Neural cell (in vitro differentiated cells): ENCODE measurements around the gene SLC39A3. TPM values are rescaled to one million over a fixed set of nuclear protein-coding genes. Genes with fewer than 3 reads are reported as not detected.

Experiments
- H2AFZ ChIP-seq: fragments of 200-600, 300-800 bp; sonication (generic), shearing (Covaris generic); 2 replicates; pipeline ENCODE4 v1.6.0; 2014; ENCODE audit warnings: low read depth, mild to moderate bottlenecking, antibody characterized with exemption, low read length, moderate library complexity
- H3F3A ChIP-seq: fragments of 200-600 bp; shearing (Covaris generic); 2 replicates; pipeline ENCODE4 v1.6.1; 2016; ENCODE audit warnings: mild to moderate bottlenecking, moderate library complexity, mixed read lengths, antibody characterized with exemption, low read length; ENCODE audit not compliant: insufficient read depth, poor library complexity, severe bottlenecking
- H3K27ac ChIP-seq: fragments of 200-600, 300-800 bp; sonication (generic), shearing (Covaris generic); 2 replicates; pipeline ENCODE4 v1.5.1; 2014; ENCODE audit warnings: mild to moderate bottlenecking, low read length, moderate library complexity
- H3K27me3 ChIP-seq: fragments of 300-800, 200-600 bp; sonication (generic), shearing (Covaris generic); 2 replicates; pipeline ENCODE4 v1.6.0; 2014; ENCODE audit warnings: mild to moderate bottlenecking, low read depth, low read length, moderate library complexity; ENCODE audit not compliant: insufficient read depth
- H3K36me3 ChIP-seq: fragments of 300-800, 200-600 bp; sonication (generic), shearing (Covaris generic); 2 replicates; pipeline ENCODE4 v1.5.1; 2014; ENCODE audit warnings: mild to moderate bottlenecking, antibody characterized with exemption, low read length, moderate library complexity; ENCODE audit not compliant: insufficient read depth
- H3K4me2 ChIP-seq: fragments of 300-800, 200-600 bp; sonication (generic), shearing (Covaris generic); 2 replicates; pipeline ENCODE4 v1.6.0; 2014; ENCODE audit warnings: mild to moderate bottlenecking, low read length
- H3K4me3 ChIP-seq: fragments of 300-800, 200-600 bp; sonication (generic), shearing (Covaris generic); 2 replicates; pipeline ENCODE4 v1.5.1; 2014; ENCODE audit warnings: mild to moderate bottlenecking, low read length, moderate library complexity
- H3K79me2 ChIP-seq: fragments of 200-600 bp; shearing (Covaris generic); replicated peaks from 2 replicates; pipeline ENCODE4 v1.6.0; 2014; ENCODE audit warnings: mild to moderate bottlenecking, low read length, moderate library complexity; ENCODE audit not compliant: insufficient read depth
- H3K9ac ChIP-seq: fragments of 300-800, 200-600 bp; sonication (generic), shearing (Covaris generic); 2 replicates; pipeline ENCODE4 v1.6.1; 2016; ENCODE audit warnings: mild to moderate bottlenecking, low read length, mixed read lengths
- H3K9me2 ChIP-seq: fragments of 200-600 bp; shearing (Covaris generic); 2 replicates; pipeline ENCODE4 v1.6.1; 2016; ENCODE audit warnings: mild to moderate bottlenecking, low read length, mixed read lengths; ENCODE audit not compliant: insufficient read depth
- H3K9me3 ChIP-seq: fragments of 200-600, 300-800 bp; sonication (generic), shearing (Covaris generic); 2 replicates; pipeline ENCODE4 v1.6.1; 2016; ENCODE audit warnings: mild to moderate bottlenecking, mixed run types, low read length, moderate library complexity, mixed read lengths
- H4K20me1 ChIP-seq: fragments of 200-600 bp; shearing (Covaris generic); 2 replicates; pipeline ENCODE4 v1.6.1; 2016; ENCODE audit warnings: mild to moderate bottlenecking, mixed run types; ENCODE audit not compliant: insufficient read depth
- EP300 ChIP-seq: fragments of 450-650 bp; conservative IDR thresholded peaks from 2 replicates; pipeline ENCODE4 v1.6.1; 2014; ENCODE audit warnings: antibody characterized with exemption, mild to moderate bottlenecking, moderate library complexity; ENCODE audit not compliant: poor library complexity, severe bottlenecking
- EZH2 ChIP-seq: fragments of 200-600, 300-800 bp; shearing (Covaris generic), sonication (generic); IDR thresholded peaks from 2 replicates; pipeline ENCODE4 v1.6.1; 2014; ENCODE audit warnings: antibody characterized with exemption, low read length, borderline replicate concordance, mild to moderate bottlenecking; ENCODE audit not compliant: insufficient read depth, poor library complexity, severe bottlenecking
- POLR2AphosphoS5 ChIP-seq: IDR thresholded peaks from 2 replicates; pipeline ENCODE4 v1.6.1; 2012
- RAD21 ChIP-seq: fragments of 450-650 bp; conservative IDR thresholded peaks from 2 replicates; pipeline ENCODE4 v1.6.1; 2014; ENCODE audit warnings: antibody characterized with exemption, mild to moderate bottlenecking, moderate library complexity
- REST ChIP-seq: IDR thresholded peaks from 2 replicates; pipeline ENCODE4 v1.6.1; 2012; ENCODE audit warnings: borderline replicate concordance
- TAF1 ChIP-seq: IDR thresholded peaks from 2 replicates; pipeline ENCODE4 v1.6.1; 2012; ENCODE audit warnings: low read depth
- polyA plus RNA-seq: library from polyadenylated mRNA; depleted of rRNA; stranded (reverse); fragments of >200 nt; gene quantifications from 2 replicates; pipeline ENCODE4 v1.2.3, GENCODE V29; 2014
- TF ChIP-seq, protein P1 (sequence below): fragments of 450-650 bp; IDR thresholded peaks from 2 replicates; pipeline ENCODE4 v1.5.1; 2014; ENCODE audit warnings: antibody characterized with exemption, mild to moderate bottlenecking, moderate library complexity; ENCODE audit not compliant: poor library complexity, severe bottlenecking

The SLC39A3 gene
- polyA plus RNA-seq, 1 donor from 2014 or later, result 72.8 TPM

DNA sequence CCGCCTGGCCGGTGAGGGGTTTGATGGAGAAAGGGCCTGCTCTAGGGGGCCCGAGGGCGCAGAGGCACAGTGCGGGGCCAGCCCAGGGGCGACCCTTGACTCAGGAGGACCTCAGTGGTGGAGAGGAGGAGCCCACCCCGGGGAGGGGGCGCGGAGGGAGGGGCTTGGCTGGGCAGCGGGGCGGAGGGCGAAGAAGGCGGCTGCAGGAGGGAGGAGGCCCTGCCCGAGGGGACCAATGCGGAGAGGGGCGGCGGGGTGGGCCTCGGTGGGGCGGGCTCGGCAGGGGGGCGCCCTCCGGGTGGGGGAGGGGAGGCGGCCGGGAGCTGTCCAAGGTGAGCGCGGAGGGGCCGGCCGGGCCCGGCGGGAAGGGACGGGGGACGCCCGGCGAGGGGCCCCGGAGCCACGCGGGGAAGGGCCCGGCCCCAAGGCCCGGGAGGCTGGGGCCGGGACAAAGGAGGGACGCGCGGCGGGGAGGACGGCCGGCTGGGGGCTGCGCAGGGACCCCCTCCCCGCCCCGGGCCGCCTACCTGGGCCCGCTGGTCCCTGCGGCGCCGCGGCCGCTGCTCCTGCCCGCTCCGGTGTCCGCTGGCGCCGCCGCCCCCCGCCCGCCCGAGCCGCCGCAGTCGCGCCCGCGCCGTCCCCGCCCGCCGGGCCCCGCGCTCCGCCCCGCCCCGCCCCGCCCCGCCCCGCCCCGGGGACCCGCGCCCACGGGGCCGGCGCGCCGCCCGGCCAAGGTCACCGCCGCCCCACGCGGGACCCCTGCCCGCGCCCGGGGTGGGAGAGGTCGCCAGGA lies 18.8 kb downstream of the SLC39A3 start, which contains the start of gene DIRAS1:
TSS of gene DIRAS1 (minus strand) at position 596 of the 793 bp plus-strand sequence. CDS start 3,566 bp downstream, outside the sequence.
- peak within 1 kb of the TSS; percentile 89 for H3K4me2 ChIP-seq
- H2AFZ ChIP-seq, result peak within 1 kb of the TSS; percentile 45
- no peaks in the 10 kb centered on the region for H3F3A ChIP-seq
- H3K9me2 ChIP-seq, result no peaks in the 10 kb centered on the region
- H3K36me3 ChIP-seq, result peaks cover 6% of the 10 kb centered on the region
- TF ChIP-seq EP300 (no peak), POLR2AphosphoS5 (peak; percentile 7), TAF1 (no peak), REST (no peak)
- peak within 1 kb of the TSS; percentile 47 for H3K27ac ChIP-seq
- peak within 1 kb of the TSS; percentile 91 for H3K4me3 ChIP-seq
- H3K9me3 ChIP-seq, result no peaks in the 10 kb centered on the region
- peak within 1 kb of the TSS; percentile 88 for H3K9ac ChIP-seq
- no peaks in the 10 kb centered on the region for H3K27me3 ChIP-seq
- no peaks in the 10 kb centered on the region for H3K79me2 ChIP-seq
- no peaks in the 10 kb centered on the region for H4K20me1 ChIP-seq

- H3K79me2 ChIP-seq, result no peaks in the 10 kb centered on the region
- peaks cover 14% of the 10 kb centered on the region for H3K36me3 ChIP-seq
- H3K9me2 ChIP-seq, result no peaks in the 10 kb centered on the region
- H3K4me2 ChIP-seq, result peak overlapping the region; percentile 80
- no peaks in the 10 kb centered on the region for H3K27me3 ChIP-seq
- no peaks in the 10 kb centered on the region for H3K9me3 ChIP-seq
- TF ChIP-seq, protein P1, sequence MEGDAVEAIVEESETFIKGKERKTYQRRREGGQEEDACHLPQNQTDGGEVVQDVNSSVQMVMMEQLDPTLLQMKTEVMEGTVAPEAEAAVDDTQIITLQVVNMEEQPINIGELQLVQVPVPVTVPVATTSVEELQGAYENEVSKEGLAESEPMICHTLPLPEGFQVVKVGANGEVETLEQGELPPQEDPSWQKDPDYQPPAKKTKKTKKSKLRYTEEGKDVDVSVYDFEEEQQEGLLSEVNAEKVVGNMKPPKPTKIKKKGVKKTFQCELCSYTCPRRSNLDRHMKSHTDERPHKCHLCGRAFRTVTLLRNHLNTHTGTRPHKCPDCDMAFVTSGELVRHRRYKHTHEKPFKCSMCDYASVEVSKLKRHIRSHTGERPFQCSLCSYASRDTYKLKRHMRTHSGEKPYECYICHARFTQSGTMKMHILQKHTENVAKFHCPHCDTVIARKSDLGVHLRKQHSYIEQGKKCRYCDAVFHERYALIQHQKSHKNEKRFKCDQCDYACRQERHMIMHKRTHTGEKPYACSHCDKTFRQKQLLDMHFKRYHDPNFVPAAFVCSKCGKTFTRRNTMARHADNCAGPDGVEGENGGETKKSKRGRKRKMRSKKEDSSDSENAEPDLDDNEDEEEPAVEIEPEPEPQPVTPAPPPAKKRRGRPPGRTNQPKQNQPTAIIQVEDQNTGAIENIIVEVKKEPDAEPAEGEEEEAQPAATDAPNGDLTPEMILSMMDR, result peak; percentile 36
- no peak for TF ChIP-seq EP300
- no peak for TF ChIP-seq TAF1
- no peak for TF ChIP-seq EZH2
- no peak for TF ChIP-seq POLR2AphosphoS5
- TF ChIP-seq RAD21, result no peak
- H3K9ac ChIP-seq, result peak overlapping the region; percentile 88
- H2AFZ ChIP-seq, result peak overlapping the region; percentile 45
- peak overlapping the region; percentile 91 for H3K4me3 ChIP-seq
- no peaks in the 10 kb centered on the region for H3F3A ChIP-seq
- H3K27ac ChIP-seq, result peak overlapping the region; percentile 47
- H4K20me1 ChIP-seq, result no peaks in the 10 kb centered on the region
Observed at GRCh38 chr19:2719920-2720776, 19.7 kb downstream of the SLC39A3 start.
